Eye (tissue), 1 donor: ENCODE measurements around the gene AHCYL1.
A peak's percentile ranks its signal among the peaks of the same experiment; 100 is the strongest.
"Not testable (repeated sequence)": the region's sequence is repeated elsewhere in the genome, so short reads cannot be mapped to it uniquely, and the experiment has no call there.

Source experiments
- DNase-seq: peaks from one replicate; pipeline ENCODE4 v3.0.0-alpha.2; 2015

AHCYL1 gene

DNA sequence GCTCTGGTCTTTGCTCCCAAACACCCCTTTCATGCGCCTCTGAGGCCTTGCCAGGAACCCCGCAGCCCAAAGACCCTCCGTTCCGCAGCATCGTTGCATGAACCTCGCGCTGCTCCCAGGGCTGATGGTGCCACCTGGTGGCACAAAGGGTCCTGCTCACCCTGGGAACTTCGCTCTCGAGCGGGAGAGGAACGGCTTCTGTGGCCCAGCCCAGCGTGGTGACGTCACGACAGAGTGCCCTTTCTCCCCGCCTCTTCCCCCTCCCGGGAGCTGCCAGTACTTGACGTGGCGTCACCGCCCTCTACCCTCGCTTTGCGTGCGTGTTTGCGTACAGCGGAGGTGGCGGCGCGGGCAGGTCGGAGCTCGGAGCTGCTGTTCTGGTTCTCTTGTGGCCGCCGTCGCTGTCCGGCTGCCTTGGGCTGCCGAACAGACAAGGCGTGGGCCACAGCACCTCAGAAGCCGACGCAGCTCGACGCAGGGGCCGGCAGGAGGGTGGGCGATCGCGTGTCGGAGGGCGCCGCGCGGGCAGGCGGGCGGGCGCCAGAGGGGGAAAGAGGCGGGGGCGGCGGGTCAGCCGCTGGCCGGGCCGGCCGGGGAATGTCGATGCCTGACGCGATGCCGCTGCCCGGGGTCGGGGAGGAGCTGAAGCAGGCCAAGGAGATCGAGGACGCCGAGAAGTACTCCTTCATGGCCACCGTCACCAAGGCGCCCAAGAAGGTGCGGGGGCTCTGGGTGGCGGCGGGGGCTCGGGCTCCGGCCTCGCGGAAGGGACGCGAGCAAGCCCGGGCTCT, at the start of gene AHCYL1:
Gene AHCYL1, plus strand, starts transcription at position 310 of the 791 bp plus-strand sequence. Its CDS starts 288 bp downstream, at position 598.
- DNase-seq = peak; percentile 100

- DNase-seq = no peak
Observed at GRCh38 chr1:109935451-109935900, 49.1 kb upstream of the AHCYL1 start.

GRCh38 chr1:109937738-109938137, 46.8 kb upstream of the AHCYL1 start:
- no peak for DNase-seq

DNA sequence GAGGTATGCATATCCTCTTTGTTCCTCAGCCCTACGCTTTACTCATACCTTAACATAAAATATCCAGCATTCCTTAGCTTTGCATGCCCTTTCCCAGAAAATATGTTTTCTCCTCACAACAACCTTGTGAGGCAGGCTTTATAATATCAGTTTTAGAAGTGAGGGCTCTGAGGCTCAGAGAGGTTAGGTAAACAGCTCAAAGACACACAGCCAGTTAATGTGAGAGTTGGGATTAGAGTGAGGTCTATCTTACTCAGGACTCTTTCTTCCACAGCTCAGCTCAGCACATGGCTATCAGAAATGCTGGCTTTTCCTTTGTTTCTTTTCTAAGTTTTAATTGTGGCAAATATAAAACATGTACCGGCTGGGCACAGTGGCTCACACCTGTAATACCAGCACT, 46.0 kb upstream of the AHCYL1 start:
- DNase-seq = no peak

- DNase-seq = no peak
Observed at GRCh38 chr1:109942434-109942833, 42.1 kb upstream of the AHCYL1 start.

DNA sequence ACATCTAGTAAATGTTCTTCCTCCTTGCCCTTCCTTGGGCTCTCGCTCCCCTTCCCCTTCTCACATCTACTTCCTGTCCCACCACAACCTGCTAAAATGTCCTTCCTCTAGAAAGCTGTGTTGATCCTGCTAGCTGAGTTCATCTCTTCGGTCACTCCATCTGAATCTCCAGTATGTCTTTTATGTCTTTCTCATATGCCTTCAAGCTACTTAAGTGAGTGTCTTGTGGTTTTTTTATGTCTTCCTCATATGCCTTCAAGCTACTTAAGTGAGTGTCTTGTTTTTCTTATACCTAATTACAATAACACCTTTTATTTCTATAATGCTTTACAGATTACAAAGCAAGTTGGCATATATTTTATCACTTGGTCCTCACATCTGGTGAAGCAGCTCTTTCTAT, 40.0 kb upstream of the AHCYL1 start:
- DNase-seq = no peak

DNA sequence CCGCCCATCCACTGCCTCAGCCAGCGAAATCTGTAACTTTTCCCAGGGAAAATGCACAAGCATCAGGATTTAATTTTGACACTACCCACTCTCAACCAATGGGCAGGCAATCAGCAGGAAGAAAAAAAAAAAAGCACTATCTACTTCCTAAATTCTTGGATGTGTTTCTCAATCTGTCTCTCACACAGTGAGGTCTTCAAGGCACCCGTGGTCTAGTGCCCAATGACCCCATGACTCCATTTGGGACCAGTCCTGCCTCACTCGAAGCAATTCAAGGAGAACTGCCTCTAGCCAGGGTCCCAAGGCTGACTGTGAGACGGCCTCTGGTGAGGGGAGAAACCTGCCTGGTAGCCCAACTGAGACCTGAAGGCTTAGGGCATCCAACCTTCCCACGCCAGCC, 38.1 kb upstream of the AHCYL1 start:
- no peak for DNase-seq

DNA sequence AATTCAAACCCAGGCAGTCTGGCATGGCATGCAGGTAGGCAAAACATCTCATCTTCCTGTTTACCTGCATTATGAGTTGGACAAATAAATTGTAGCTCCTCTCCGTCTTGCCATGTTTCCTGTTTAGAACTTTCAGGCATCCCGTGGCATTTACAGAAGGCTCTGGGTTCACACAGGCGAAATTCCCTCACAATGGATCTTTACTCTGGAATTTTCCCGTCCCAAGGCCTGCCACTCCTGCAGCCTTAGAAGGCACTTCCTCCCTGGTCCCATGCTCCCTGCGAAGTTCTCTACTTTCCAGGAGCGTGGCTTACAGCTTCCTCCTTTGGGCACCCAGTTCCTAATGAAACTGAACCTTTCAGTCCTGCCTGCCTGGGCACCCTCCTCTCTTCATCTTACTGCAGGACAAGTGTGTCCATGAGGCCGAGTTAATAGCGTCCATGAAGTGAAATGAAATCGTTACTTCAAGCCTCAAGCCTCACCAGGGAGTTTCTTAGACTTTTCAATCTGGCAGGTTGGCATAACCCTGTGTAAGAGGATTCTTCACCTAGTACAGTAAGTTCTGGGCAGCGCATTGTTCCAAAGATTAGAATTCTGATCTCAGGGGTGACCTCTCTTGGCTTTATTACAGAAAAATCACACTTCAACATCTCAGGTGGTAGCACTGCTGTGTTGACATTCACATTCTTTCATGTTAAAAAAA, 36.8 kb upstream of the AHCYL1 start:
- DNase-seq = no peak

- no peak for DNase-seq
Observed at GRCh38 chr1:109948285-109948630, 36.3 kb upstream of the AHCYL1 start.

DNA sequence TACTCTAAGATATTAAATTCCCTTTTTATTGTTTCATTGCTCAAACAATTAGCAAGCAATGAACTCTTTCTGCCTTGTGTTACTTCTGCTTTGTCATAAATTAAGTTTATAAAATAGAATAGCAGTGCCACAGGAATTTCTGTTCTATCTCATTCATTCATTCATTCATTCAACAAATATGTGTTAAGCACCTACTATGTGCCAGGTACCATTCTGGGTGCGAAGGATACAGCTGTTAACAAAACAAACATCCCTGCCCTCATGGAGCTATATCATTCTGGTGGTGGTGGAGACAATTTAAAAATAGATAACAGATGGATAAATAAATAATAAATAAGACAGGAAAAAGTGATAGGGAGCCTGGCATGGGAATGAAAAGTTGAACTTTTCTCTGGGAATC, 34.5 kb upstream of the AHCYL1 start:
- DNase-seq = no peak

DNA sequence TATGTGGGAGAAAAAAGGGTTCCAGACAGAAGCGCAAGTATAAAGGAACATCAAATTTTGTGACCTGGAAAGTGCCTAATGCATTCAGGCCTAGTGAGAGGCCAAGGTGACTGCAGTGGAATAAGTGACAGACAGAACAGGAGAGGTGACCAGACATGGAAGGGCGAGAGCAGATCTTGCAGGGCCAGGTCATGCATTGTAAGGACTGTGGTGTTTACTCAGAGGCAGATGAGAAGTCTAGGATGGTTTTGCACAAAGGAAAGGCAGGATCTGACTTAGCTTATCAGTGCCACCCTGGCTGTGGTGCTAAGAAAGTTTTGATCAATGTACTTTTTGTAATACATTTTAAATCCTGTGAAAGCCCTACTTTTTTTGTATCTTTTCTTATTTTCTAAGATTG, 34.1 kb upstream of the AHCYL1 start:
- no peak for DNase-seq

GRCh38 chr1:109951501-109951900, 33.1 kb upstream of the AHCYL1 start:
- DNase-seq = not testable (repeated sequence)

GRCh38 chr1:109954041-109954512, 30.5 kb upstream of the AHCYL1 start:
- no peak for DNase-seq

DNA sequence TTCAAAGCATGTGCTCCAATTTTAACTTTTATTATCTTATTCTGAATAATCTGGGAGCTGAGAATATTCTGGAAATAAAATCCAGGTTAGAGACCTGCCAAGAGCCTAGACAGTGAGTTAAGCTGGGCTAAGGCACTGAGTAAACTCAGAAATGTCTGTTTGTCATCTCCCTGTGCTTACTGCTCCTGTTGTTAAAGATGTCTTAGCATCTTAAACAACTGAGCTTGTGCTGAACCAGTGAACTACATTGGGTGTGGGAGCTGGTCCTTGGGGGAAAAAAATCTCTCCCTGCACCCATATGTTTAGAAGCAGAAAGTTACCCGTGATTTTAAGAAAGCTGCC, 25.0 kb upstream of the AHCYL1 start:
- no peak for DNase-seq

DNA sequence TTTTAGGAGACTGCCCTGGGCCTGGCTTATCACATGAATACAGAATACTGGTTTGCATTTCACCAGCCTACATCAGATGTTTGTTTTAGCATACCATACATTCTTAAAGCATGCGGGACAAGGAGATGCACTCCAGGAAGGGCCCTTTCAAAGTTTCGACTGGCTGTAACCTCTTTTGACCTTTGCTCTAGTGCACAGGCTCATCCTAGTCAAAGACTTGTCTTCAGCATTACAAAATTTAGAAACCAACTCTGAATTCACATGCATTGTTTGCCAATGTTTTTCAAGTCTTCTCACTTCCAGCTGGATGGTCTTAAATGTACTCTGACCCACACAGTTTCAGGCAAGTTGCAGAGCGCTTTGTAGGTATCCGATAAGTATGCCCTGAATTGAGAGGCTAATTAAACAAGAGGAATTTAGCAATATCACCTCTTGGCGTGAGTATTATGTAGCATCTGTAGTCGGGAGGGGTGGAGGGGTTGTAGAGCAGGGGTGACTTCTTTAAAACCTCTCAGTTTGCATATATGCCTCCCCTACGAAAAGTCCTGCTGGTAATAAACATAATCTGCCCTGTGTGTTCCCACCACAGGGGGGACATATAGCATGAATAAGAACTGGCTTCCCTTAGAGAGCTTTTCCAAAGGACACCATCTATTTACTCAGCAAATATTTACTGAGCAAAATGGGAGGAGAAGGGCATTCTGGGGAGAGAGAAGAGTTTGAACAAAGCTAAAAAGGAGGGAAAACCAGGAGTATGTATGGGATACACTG, 24.4 kb upstream of the AHCYL1 start:
- peak; percentile 64 for DNase-seq

DNA sequence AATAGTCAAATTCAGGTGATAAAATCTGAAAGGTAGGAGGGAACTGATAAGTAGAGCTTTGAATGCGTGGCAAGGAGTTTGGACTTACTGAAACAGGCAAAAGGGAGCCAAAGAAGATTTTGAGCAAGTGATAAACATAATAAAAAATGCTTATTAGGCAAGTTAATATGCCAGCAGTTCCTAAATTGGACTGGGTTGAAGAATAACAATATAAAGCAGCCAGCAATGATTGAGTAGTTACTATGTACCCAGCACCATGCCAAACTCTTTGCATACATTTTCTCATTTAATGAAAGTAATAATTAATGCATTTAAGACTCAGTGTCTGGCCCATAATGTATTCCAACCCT, 23.8 kb upstream of the AHCYL1 start:
- DNase-seq = no peak

GRCh38 chr1:109963864-109964263, 20.7 kb upstream of the AHCYL1 start:
- DNase-seq = no peak

GRCh38 chr1:109969146-109969829, 15.3 kb upstream of the AHCYL1 start:
- DNase-seq = no peak

DNA sequence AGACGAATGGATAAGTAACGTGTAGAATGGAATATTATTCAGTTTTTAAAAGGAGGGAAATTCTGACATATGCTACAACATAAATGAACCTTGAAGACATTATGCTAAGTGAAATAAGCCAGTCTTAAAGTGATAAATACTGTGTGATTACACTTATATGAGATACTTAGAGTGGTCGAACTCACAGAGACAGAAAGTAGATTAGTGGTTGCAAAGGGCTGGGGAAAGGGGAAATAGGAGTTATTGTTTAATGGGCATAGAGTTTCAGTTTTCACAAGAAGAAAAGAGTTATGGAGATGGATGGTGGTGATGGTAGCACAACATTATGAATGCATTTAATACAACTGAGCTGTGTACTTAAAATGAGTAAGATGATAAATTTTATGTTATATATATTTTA, 14.7 kb upstream of the AHCYL1 start:
- no peak for DNase-seq

- DNase-seq = no peak
Observed at GRCh38 chr1:109971559-109971958, 13.0 kb upstream of the AHCYL1 start.

- no peak for DNase-seq
Observed at GRCh38 chr1:109974191-109974590, 10.4 kb upstream of the AHCYL1 start.

GRCh38 chr1:109975718-109976117, 8.8 kb upstream of the AHCYL1 start:
- DNase-seq = no peak

GRCh38 chr1:109976762-109977161, 7.8 kb upstream of the AHCYL1 start:
- DNase-seq = no peak
